ENCODE results near the gene ITPR1.

GRCh38 chr3:4546346-4547178, 53.4 kb downstream of the ITPR1 start:
- TF ChIP-seq CTCF (IDR thresholded peaks at IDR 0.05): no peak
- TF ChIP-seq POLR2AphosphoS5 (IDR thresholded peaks at IDR 0.05; ENCODE audit: low read depth, low read length): no peak
- TF ChIP-seq EP300 (IDR thresholded peaks at IDR 0.05; ENCODE audit: borderline replicate concordance in 1 of 2, low read depth in 1 of 2, low read length in 1 of 2): no peak
- no peak for TF ChIP-seq TAF1 (IDR thresholded peaks at IDR 0.05; ENCODE audit: borderline replicate concordance, low read depth, low read length)
- TF ChIP-seq CHD2 (IDR thresholded peaks at IDR 0.05; ENCODE audit: low read length, partially characterized antibody): no peak
- no peak for TF ChIP-seq ELF1 (IDR thresholded peaks at IDR 0.05)
- no peak for TF ChIP-seq SMC3 (IDR thresholded peaks at IDR 0.05; ENCODE audit: low read depth, low read length)
- no peak for TF ChIP-seq FOSL2 (IDR thresholded peaks at IDR 0.05; ENCODE audit: borderline replicate concordance, low read depth)
- no peak for TF ChIP-seq ZBTB33 (IDR thresholded peaks at IDR 0.05; ENCODE audit: borderline replicate concordance, low read depth)
- no peak for TF ChIP-seq USF2 (IDR thresholded peaks at IDR 0.05; ENCODE audit: borderline replicate concordance, low read depth, low read length)

Measured in SK-N-SH (cell line).